Adipose tissue (tissue), 3 donors: Measurements from ENCODE around the gene STK16. TPM values are rescaled to one million over a fixed set of nuclear protein-coding genes. Genes with fewer than 3 reads are reported as not detected.
A peak's percentile ranks its signal among the peaks of the same experiment; 100 is the strongest.

Experiments
- H3K27ac ChIP-seq: one replicate; pipeline ENCODE4 v1.5.1; 2013; ENCODE audit warnings: low read depth, low read length
- WGBS, 3 donors: extraction: QIAGEN DNeasy Blood & Tissue Kit; methylation state at CpG; one replicate each; pipeline ENCODE4 v1.1.7; 2013; 5-methylcytosine and 5-hydroxymethylcytosine counted together
- polyA plus RNA-seq, 3 donors: library from polyadenylated mRNA; stranded (reverse); fragments of 200-250 nt; gene quantifications; one replicate each; pipeline ENCODE4 v1.2.3, GENCODE V29; 2013
- donor health status: healthy with polysubstance abuse.
- donor health status: Bipolar disorder and iron deficiency.
- donor health status: healthy.

STK16 gene
- polyA plus RNA-seq, 3 donors = 33.8 to 36.6 (median 33.9) TPM

GRCh38 chr2:219210886-219211362 lies 34.4 kb upstream of the STK16 start:
- WGBS, 3 donors = 84 to 94% (median 85%) methylated on average over 9 of the region's 9 CpGs

GRCh38 chr2:219213026-219213415 lies 32.3 kb upstream of the STK16 start:
- 83 to 91% (median 87%) methylated on average over 8 of the region's 8 CpGs for WGBS, 3 donors

More at GRCh38 chr2:219210886-219211362, 34.4 kb upstream of the STK16 start:
- no peak overlapping the region for H3K27ac ChIP-seq

GRCh38 chr2:219213486-219214071 lies 31.7 kb upstream of the STK16 start:
- H3K27ac ChIP-seq = no peak overlapping the region

More at GRCh38 chr2:219213026-219213415, 32.3 kb upstream of the STK16 start:
- no peak overlapping the region for H3K27ac ChIP-seq

GRCh38 chr2:219214141-219214540 lies 31.1 kb upstream of the STK16 start:
- 94 to 98% (median 95%) methylated on average over 15 of the region's 15 CpGs for WGBS, 3 donors
- no peak overlapping the region for H3K27ac ChIP-seq

More at GRCh38 chr2:219213486-219214071, 31.7 kb upstream of the STK16 start:
- 86 to 90% (median 88%) methylated on average over 10 of the region's 10 CpGs for WGBS, 3 donors

GRCh38 chr2:219214786-219215185 lies 30.5 kb upstream of the STK16 start:
- 92 to 94% (median 94%) methylated on average over 6 of the region's 6 CpGs for WGBS, 3 donors
- H3K27ac ChIP-seq = no peak overlapping the region

- 91 to 93% (median 93%) methylated on average over 27 of the region's 27 CpGs for WGBS, 3 donors
- H3K27ac ChIP-seq = no peak overlapping the region
These were observed 29.3 kb upstream of the STK16 start for GRCh38 chr2:219215871-219216534.

GRCh38 chr2:219216535-219216915 lies 28.8 kb upstream of the STK16 start:
- no peak overlapping the region for H3K27ac ChIP-seq
- 85 to 91% (median 90%) methylated on average over 6 of the region's 6 CpGs for WGBS, 3 donors

GRCh38 chr2:219218217-219218731 lies 27.0 kb upstream of the STK16 start:
- 0 to 1% (median 1%) methylated on average over 29 to 37 of the region's 37 CpGs for WGBS, 3 donors
- peak overlapping the region; percentile 75 for H3K27ac ChIP-seq

GRCh38 chr2:219218732-219219701 lies 26.3 kb upstream of the STK16 start, which contains the start of gene ABCB6:
ABCB6 (minus strand) TSS chr2:219218958; CDS start chr2:219218673, 285 bp downstream.
- 8% methylated on average over 62 to 71 of the region's 71 CpGs for WGBS, 3 donors

GRCh38 chr2:219219784-219220532 lies 25.3 kb upstream of the STK16 start:
- no peak overlapping the region for H3K27ac ChIP-seq
- WGBS, 3 donors = 89 to 91% (median 89%) methylated on average over 18 of the region's 18 CpGs

More at GRCh38 chr2:219218732-219219701, 26.3 kb upstream of the STK16 start, which contains the start of gene ABCB6:
- peak within 1 kb of the TSS; percentile 75 for H3K27ac ChIP-seq

- 89 to 92% (median 90%) methylated on average over 19 of the region's 19 CpGs for WGBS, 3 donors
- H3K27ac ChIP-seq = no peak overlapping the region
These were observed 24.5 kb upstream of the STK16 start for GRCh38 chr2:219220652-219221402.

- no peak overlapping the region for H3K27ac ChIP-seq
- 94 to 96% (median 95%) methylated on average over 16 of the region's 16 CpGs for WGBS, 3 donors
These were observed 23.2 kb upstream of the STK16 start for GRCh38 chr2:219221957-219222518.

- WGBS, 3 donors = 92 to 93% (median 92%) methylated on average over 31 of the region's 31 CpGs
- no peak overlapping the region for H3K27ac ChIP-seq
These were observed 21.3 kb upstream of the STK16 start for GRCh38 chr2:219223831-219224610.

- WGBS, 3 donors = 51 to 89% (median 69%) methylated on average over 3 of the region's 3 CpGs
- no peak overlapping the region for H3K27ac ChIP-seq
These were observed 19.9 kb upstream of the STK16 start for GRCh38 chr2:219225350-219225749.

GRCh38 chr2:219228041-219228910 lies 17.0 kb upstream of the STK16 start:
- H3K27ac ChIP-seq = no peak overlapping the region
- WGBS, 3 donors = 37 to 51% (median 37%) methylated on average over 7 of the region's 7 CpGs
